HG02759 (cell line): ENCODE results near the gene TMEM186.
"Not testable (repeated sequence)": the region's sequence is repeated elsewhere in the genome, so short reads cannot be mapped to it uniquely, and the experiment has no call there.

Experiments used
- ATAC-seq: cut with Tn5 transposase; IDR thresholded peaks from one replicate; pipeline ENCODE4 v1.9.1; 2021; ENCODE audit warnings: mild to moderate bottlenecking, moderate library complexity; ENCODE audit not compliant: unreplicated experiment

Gene TMEM186

DNA sequence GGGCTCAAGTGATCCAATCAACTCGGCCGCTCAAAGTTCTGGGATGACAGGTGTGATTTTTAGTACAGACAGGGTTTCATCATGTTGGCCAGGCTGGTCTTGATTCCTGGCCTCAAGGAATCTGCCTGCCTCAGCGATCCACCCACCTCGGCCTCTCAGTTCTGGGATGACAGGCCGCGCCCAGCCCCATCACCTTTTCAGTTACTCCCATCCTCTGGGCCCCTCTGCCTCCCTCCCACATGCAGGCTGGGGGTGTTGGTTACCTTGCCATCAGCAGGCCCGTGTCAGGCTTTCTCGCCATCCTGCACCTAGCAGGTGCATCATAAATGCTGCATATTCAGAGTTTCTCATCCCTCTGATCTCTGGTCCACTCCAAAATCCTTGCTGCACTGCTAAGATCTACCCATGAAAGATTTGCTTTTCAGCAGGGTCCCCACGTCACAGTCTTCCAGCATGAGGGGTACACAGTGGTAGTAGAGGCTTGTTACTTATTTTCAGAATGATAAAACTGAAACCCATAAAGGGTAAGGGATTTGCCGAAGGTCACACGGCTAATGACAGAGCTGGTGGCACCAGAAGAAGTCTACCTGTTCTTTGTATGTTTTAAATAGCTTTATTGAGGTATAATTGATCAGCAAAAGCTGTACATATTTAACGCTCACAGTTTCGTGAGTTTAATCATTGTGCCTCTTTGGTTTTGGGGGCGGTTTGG is 16.8 kb upstream of the TMEM186 start:
- ATAC-seq, result no peak

DNA sequence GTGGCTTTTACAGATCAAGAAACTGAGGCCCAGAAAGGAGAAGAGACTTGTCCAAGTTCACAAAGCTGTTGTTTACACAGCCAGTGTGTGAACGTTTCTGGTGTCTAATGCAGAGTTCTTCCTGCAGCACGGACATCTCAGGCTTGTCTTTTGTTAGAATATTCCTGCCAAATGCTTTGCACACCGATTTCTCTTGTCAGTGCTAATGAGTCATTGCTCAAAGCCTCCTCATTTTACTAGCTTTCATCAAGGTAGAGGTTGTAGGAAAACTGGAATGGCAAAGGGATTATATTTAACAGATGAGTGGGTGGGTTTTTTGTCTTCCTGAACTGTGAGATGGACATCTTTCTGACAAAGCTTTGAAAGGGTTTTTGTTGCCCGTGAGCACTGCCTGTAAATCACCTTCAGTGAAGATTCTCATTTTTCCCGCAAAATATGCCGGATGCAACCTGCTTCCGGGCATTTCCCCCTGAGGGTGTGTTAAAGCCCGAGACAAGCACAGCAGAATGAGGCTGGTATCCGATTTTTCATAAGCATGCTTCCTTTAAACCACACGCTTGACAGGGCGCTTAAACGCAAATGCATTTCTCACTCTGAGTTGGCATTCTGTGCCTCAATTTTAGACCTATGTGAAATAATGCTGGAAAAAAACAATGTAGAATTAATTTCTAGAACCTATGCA is 14.9 kb upstream of the TMEM186 start:
- ATAC-seq, result no peak

DNA sequence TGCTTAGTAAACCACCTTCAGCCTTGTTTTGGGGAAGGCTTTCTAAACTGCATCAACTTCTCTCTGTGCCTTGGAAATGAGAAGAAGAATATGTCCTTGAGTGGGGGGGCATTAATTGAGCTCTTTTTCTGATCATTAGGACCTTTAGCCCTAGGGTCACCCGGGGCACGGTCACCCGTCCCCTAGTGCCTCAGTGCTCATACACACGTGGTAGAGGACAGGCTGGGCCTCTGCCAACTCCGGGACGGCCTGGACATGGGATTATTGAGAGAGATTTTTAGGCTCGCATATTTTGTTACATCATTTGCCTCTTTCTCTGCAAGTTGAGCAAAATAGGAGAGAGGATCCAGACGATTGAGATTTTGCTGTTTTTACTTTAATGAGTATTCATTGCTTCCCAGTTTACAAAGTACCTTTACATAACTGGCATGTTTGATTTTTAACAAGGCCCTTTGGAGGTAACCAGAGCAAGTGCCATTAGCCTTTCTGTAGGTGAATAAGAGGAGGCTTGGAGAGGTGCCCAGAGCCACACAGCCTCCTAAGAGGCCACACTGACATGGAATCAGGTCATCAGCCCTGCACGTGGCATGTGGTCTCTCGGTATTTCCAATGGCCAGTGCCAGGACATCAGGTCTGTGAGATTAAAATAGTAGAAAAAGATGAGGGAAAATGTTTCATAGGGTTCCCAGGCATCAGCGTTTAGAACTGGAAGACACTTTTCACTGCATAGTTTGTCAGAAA is 11.3 kb upstream of the TMEM186 start:
- ATAC-seq, result no peak

DNA sequence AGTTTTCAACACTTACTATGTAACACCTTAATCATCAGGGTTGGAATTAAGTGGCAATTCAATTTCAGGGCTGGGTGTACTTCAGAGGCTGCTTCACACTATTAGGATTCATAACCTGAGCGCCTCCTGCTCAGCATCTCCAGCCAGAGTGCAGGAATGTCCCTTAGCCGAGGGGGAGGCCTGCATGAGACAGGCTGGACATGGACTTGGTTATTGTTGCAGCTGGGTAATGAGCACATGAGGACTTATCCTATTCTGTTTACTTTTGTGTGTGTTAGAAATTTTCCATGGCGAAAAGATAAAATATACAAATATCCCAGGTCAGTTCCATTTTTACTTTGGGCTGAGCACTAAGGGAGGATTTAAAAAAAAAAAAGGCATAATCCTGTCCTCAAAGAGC is 10.6 kb upstream of the TMEM186 start:
- ATAC-seq, result no peak

DNA sequence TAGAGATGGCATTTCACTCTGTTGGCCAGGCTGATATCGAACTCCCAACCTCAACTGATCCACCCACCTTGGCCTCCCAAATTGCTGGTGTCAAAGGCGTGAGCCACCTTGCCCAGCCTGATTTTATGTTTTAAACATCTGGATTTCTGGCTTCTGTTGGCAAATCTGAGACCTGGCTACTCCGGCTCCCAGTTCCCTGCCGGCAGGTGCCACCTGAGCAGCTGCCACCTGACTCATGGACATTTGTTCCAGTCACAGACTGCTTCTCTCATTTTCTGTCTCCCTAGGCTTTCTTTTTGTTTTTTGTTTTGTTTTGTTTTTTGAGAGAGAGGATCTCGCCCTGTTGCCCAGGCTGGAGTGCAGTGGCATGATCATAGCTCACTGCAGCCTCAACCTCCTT is 9.8 kb upstream of the TMEM186 start:
- ATAC-seq, result no peak

DNA sequence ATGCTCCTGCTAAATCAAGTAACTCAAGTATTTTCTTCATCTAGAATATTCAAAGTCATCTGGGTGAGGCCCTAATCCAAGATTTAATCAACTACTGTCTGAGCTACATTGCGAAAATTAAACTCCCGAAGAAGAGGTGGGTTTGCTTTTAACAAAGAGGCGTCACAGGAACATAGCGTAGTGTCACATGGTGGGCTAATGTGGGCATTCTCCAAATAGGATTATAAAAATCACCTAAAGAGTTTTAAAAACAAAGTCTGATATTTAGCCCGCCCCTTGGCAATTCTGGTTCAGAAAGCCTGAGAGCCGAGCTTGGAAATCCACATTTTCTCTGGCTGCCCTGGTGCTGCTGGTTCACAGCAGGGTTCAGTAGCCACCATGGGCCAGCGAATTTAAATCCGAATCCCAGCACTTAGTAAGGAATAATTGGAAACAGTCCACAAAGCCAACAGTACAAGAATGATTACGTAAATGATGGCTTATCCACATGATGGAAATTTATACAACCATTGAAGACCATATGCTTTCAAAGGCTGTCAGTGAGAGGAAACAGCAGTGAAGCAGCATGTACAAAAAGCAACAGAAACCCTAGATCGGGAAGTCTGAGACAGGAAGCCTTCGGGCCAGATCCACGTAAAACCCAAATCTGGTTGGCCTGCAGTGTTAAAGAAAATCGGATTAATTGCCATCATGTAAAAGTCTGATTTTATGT is 9.0 kb upstream of the TMEM186 start:
- ATAC-seq, result no peak

DNA sequence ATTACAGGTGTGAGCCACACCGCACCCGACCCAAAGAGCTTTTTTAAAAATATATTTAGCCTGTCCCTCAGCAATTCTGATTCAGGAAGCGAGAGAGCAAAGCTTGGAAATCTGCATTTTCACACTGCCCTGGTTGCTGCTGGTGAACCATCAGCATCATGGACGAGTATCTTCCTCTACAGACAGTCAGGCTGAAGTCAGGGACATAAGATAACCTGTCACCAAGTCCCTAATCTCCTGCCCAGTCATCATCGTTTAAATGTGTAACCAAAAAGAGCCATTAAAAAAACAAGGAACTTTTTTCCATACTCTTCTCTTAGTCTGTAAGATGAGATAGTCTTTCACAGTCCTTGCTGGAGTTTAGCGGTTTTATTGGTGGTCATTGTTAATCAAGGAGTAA is 6.9 kb upstream of the TMEM186 start:
- no peak for ATAC-seq

DNA sequence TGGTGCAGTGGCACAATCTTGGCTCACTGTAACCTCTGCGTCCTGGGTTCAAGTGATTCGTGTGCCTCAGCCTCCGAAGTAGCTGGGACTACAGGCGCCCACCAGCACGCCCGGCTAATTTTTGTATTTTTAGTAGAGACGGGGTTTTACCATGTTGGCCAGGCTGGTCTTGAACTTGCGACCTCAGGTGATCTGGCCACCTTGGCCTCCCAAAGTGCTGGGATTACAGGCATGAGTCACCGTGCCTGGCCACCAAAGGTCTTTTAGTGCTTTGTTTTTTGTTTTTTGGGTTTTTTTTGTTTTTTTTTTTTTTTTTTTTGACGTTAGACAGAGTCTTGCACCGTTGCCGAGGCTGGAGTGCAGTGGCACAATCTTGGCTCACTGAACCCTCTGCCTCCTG is 6.3 kb upstream of the TMEM186 start:
- not testable (repeated sequence) for ATAC-seq

DNA sequence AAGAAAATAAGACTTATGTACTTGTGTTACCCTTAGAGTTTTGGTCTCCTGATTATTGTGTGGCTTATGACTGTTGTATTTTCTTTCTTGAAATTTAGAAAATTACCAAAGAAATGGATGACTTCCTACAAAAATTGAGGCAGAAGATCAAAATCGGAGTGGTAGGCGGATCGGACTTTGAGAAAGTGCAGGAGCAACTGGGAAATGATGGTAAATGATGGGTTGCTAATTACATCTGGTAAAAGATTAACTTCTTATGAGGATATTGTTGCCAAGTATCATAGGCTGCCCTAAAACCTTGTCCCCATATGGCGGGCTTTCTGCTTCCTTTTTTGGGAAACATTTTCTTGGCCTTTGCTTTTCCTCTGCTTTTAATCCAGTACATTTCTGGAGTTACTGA is 4.3 kb upstream of the TMEM186 start:
- ATAC-seq, result no peak

DNA sequence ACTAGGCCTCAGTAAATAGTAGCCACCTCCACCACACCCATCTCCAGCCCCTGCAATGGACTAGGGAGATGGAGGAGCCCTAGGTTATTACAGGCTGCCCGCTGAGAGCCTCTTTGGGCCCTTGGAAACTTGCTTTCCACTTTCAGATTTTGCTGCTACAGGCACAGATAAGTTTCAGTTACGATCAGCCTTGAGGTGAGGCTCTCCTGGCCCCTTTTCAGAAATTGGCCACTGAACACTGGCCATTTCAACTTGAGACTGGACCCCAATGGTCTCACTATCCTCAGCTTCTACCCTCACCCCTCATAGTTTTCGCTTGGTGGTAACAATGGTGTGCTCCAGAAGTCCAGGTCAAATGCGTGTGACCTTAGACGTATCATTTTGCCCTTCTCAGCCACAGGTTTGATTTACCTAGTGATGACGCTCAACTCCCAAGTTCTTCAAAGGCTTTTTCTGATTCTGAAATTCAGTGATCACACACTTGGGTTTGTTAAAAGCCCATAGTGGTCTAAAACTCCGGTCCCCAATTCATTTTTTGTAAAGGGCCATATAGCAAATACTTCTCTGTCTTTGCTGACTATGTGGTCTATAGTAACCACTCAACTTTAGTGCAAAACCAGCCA is 1.2 kb upstream of the TMEM186 start:
- no peak for ATAC-seq

DNA sequence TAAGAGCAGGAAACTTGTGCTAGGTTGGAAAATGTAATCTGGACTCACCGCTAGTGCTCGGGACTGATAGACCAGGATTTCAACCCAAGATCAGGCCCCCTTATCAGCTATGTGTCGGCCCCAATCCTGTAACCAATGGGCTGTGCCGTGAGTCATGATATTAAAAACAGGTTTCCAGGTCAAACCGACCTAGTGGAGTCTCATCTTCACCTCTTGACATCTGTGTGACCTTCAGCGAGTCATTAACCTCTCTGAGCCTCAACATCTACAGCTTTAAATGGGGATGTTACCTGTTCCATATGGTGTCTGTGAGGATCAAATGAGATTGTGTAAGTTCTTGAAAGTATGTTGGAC is 712 bp upstream of the TMEM186 start:
- peak; percentile 3 for ATAC-seq

DNA sequence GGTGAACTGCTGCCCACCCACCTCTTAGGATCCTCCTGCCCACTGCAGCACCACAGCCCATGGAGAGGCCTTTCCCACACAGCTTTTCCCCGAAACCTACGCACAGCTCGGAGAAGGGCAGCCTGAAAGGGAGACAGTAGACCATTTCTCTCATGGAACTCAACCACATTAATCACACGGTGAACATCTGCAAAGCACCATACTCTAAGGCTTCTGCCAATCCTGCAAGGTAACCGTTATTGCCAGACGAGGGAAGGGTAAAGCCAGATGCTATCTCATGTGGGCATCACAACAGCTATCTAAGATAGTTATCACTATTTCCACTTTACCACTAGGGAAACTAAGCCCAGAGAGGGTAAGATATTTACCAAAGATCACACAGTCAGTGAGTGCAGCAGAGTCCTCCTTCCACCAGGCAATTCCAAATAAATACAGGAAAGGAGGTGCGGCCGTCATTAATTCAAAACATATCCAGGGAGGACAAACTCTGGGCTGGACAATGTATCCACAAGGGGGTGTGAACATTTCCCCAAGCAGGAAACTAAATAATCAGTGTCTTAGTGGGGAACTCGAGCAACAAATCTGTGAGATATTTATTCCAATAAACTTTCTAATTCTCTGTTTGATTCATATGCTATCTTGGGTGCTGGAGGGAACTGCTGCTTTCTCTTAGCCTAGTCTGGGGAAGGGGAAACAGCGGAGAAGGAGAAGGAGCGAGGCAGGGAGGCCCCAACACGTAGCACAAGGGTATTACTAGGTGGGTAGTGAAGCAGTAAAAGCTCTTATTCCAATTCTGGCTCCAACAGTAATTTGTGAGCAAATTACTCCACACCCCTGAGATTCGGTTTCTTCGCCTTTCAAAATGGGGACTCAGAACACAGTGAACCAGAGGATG is 723 bp downstream of the TMEM186 start:
- ATAC-seq, result peak; percentile 0

DNA sequence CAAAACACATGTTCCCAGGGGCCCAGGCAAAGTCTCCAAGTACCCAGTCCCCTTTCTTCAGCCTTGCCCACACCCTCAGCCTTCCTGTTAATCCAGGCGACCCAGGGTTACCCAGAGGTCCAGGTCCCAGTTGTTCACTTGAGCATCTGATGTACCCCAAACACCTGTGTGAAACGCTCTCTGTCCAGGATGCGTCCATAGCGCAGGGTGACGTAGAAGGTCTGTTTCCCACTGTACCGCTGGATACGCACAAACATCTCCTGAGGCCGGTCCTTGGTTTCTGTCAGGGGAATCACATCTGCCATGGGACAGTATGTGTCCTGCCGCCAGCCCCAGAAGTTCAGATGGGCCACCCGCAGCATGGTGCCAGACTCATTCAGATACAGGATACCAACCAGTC is 1.6 kb downstream of the TMEM186 start:
- no peak for ATAC-seq

DNA sequence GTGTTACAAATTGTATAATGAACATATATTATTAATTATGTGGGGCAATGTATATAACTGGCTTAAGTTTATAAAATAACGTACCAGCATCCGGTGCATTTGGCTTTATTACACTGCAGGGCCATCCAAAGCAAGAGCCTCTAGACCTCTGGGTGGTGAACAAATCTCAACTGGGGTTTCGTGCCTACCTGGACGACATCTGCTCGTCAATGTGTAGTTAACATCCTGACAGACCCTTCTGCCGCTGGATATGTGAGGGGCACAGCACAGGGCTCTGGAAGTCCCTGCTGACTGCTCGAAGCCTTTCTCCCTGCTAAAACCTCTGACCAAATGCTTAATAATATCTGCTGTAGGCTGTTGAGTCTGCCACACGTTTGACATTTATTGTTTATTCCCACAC is 2.3 kb downstream of the TMEM186 start:
- no peak for ATAC-seq

DNA sequence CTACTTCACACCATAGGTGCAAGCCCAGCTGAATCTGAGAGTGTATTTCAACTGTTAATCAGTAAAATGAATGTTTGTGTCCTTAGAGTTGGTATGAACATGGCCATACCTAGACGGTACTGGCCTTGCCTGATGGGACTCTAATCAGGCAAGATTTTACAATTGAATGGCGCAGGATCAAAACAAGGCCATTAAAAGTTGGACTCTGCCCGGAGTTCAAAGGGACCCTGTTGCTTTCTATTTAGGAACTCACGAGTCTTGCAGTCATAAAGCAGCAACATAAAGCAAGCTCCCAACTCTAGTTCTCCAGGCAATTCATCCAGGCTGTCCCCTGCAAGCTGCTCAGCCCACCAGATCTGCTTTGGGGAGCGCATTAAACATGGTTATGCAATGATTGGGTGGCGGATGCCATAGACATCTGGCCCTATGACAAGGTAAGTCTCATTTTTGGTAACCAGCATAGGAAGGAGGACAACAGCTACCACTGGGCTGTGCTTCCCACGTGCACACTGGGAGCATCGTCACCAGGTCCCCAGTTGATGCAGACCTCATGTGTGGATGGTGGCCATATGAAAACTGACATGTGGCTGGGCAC is 8.8 kb downstream of the TMEM186 start:
- no peak for ATAC-seq

DNA sequence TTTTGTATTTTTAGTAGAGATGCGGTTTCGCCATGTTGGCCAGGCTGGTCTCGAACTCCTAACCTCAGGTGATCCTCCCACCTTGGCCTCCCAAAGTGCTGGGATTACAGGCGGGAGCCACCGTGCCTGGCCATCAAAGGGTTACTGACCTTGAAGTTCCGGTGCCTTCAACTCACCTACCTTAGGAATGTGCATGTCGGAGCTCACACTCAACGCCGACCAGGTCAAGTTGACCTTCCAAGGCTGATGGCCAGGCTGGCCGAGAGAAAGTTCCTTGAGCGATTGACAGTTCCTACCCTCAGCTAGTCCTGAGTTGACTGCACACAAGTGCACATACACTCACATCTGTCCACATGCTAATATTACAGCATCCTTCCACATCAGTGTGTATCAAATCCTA is 11.1 kb downstream of the TMEM186 start:
- ATAC-seq, result not testable (repeated sequence)

DNA sequence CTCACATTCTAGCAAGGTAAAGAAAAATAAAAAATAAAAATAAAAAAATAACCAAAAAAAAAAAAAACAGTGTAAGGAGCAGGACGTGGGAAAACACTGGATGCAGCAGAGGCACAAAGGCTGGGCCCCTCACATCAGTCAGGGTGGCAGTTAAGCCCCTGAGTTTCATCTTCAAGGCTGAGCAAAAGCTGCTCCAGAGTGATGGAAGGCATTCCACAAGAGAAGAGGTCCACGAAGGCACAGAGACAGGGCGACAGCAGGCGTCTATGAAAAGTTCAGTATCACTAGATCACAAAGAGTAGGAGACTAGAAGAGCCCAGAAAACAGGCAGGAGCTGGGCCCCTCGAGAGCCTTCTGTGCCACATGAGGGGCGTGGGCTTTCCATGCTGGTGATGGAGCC is 12.0 kb downstream of the TMEM186 start:
- ATAC-seq, result no peak

DNA sequence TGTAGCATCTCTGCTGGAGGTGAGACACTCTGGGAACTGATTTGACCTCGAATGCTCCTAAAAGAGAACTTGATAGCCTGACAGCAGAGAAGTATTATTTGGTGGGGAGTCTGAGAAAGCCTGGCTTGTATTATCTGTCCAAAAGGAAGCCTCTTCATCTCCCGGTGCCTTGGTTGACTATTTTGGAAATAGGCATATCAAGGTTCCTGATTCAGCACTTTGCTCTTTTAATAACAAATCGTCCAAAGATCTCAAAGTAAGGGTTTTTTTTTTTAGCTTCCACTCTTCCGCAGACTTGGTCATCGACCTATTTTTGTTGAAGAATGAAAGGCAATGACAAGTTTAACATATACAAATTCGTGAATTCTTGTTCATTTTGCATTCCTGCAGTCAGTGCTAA is 14.8 kb downstream of the TMEM186 start:
- ATAC-seq, result no peak

DNA sequence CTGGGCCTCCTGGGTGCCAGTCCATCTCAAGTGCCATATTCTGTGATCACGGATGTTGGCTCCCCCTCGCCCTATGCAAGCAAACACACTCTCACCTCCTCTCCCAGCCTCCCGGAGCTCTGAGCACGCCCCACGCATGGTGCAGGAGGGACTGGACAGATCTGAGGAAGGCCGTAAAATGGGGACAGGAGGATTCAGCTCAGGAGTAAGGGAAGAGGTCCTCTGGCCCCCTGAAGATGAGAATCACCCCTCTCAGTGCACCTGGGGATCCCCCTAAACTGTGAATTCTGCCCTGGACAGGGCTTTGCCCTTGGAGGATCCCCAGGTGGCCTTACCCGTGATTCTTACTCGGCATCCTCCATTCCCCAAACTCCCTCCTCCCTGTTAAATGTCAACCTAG is 15.6 kb downstream of the TMEM186 start:
- ATAC-seq, result no peak

DNA sequence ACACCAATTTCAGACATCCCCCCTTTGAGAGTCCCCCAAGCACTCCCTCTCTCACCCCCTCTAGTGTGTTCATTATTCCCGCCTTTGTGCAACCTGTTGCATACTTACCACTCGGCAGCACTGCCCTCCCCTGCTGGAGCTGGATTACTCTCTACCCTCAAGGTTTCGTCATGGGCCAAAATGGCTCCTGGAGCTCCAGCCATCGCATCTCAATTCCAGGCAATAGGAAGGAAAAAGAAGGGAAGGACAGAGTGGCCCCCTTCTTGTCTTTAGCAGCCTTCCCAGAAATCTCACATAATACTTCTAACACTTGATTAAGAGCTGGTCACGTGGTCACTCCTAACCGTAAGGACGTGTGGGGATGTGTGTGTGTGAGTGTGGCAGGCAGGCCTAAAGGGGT is 20.2 kb downstream of the TMEM186 start:
- no peak for ATAC-seq
